ENCODE measurements around the gene CXCR5. TPM values are rescaled to one million over a fixed set of nuclear protein-coding genes. Genes with fewer than 3 reads are reported as not detected.

The CXCR5 gene
- total and polyA plus RNA-seq, 10 of the 15 experiments (the other 5 are each of a cell fraction or from before 2014, with no cell fraction given) = 0.03 to 0.63 (median 0.25) TPM

DNA sequence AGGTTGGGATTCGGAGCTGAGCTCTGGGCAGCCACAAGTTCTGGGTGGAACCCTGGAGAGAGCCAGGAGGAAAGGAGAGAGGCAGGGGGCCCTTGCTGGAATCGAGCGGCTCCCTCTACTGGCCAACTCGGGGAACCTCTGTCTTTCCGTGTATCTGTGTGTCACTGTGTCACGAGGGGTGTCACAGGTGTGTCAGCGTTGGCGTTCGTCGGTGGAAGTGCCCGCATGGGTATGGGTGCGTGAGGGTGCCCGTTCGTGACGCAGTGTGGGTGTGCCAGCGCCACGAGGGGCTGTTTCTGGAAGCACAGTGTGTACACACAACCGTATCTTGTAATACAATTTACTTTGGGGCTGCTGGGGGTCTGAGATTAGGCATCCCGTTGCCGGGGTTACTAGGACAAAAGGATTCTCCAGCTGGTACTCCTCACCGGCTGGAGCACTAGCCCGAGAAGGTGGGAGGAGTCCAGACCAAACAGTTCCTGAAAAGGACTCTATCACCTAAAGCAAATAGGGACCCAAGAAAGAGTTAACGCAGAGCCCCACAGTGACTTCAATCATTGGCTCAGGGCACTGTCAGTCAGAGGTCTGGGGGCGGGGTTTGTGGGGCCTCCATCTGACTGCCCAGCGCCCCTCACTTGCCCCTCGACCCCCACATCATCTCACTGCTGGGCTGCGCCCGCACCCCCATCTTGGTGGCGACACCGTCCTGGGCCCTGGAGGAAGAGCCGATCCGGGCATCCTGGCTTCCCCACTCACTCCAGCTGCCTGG is 44.6 kb downstream of the CXCR5 start (continued):
- TF ChIP-seq CEBPZ (IDR thresholded peaks at IDR 0.05; ENCODE audit: low read depth, low read length) (no peak), EED (IDR thresholded peaks at IDR 0.05; ENCODE audit: low read depth) (peak; percentile 14), CREB1 (IDR thresholded peaks at IDR 0.05; ENCODE audit: low read depth) (no peak), ETV6 (conservative IDR thresholded peaks at IDR 0.05 in 1 of 2, IDR thresholded peaks at IDR 0.05 in 1 of 2; ENCODE audit: borderline replicate concordance in 1 of 2, low read depth in 1 of 2) (no peak), JUNB (IDR thresholded peaks at IDR 0.05) (no peak), SPI1 (IDR thresholded peaks at IDR 0.05; ENCODE audit: borderline replicate concordance, insufficient read depth, low read depth, low read length) (no peak), CUX1 (IDR thresholded peaks at IDR 0.05; ENCODE audit: insufficient replicate concordance, low read depth, low read length) (no peak), RAD51 (IDR thresholded peaks at IDR 0.05) (peak; percentile 91), DPF2 (IDR thresholded peaks at IDR 0.05) (peak; percentile 95), GABPA (IDR thresholded peaks at IDR 0.05; ENCODE audit: low read depth) (no peak), STAT3 (IDR thresholded peaks at IDR 0.05; ENCODE audit: low read depth, low read length) (no peak), IRF3 (IDR thresholded peaks at IDR 0.05) (no peak), EZH2 (IDR thresholded peaks at IDR 0.05; ENCODE audit: borderline replicate concordance, control insufficient read depth, low read depth, low read length) (no peak), RFX5 (IDR thresholded peaks at IDR 0.05; ENCODE audit: low read depth, low read length) (peak; percentile 16; the same call in 1 of the 2 replicates), RBBP5 (conservative IDR thresholded peaks at IDR 0.05) (no peak)
- TF ChIP-seq, protein P1, sequence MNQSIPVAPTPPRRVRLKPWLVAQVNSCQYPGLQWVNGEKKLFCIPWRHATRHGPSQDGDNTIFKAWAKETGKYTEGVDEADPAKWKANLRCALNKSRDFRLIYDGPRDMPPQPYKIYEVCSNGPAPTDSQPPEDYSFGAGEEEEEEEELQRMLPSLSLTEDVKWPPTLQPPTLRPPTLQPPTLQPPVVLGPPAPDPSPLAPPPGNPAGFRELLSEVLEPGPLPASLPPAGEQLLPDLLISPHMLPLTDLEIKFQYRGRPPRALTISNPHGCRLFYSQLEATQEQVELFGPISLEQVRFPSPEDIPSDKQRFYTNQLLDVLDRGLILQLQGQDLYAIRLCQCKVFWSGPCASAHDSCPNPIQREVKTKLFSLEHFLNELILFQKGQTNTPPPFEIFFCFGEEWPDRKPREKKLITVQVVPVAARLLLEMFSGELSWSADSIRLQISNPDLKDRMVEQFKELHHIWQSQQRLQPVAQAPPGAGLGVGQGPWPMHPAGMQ (IDR thresholded peaks at IDR 0.05; ENCODE audit: borderline replicate concordance) = 0 out of 2 replicates have a peak, but pooled peaks have one; percentile 14
- TF ChIP-seq, protein P2, sequence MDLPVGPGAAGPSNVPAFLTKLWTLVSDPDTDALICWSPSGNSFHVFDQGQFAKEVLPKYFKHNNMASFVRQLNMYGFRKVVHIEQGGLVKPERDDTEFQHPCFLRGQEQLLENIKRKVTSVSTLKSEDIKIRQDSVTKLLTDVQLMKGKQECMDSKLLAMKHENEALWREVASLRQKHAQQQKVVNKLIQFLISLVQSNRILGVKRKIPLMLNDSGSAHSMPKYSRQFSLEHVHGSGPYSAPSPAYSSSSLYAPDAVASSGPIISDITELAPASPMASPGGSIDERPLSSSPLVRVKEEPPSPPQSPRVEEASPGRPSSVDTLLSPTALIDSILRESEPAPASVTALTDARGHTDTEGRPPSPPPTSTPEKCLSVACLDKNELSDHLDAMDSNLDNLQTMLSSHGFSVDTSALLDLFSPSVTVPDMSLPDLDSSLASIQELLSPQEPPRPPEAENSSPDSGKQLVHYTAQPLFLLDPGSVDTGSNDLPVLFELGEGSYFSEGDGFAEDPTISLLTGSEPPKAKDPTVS (IDR thresholded peaks at IDR 0.05; ENCODE audit: low read depth, low read length) = no peak
